Measurements from ENCODE around the gene JAZF1.

Gene JAZF1

GRCh38 chr7:28002638-28003037, 178.0 kb downstream of the JAZF1 start:
- H3K4me3 ChIP-seq (replicated peaks; ENCODE audit: insufficient read depth, low read length) = no peak overlapping the region
- no peaks in the 10 kb centered on the region for H3K27me3 ChIP-seq (ENCODE audit: insufficient read depth, poor library complexity, severe bottlenecking)
- no peak overlapping the region for H3K27ac ChIP-seq (replicated peaks)
- peak in 1 of 2 experiments; percentile 10 for DNase-seq (ENCODE audit: low read depth in 1 of 2, low spot score in 1 of 2)
- TF ChIP-seq CTCF (IDR thresholded peaks at IDR 0.05; ENCODE audit: insufficient read depth, low read length) (no peak), SPI1 (IDR thresholded peaks at IDR 0.05; ENCODE audit: borderline replicate concordance, low read depth) (no peak), REST (IDR thresholded peaks at IDR 0.05; ENCODE audit: insufficient replicate concordance, low read depth) (no peak), GABPA (IDR thresholded peaks at IDR 0.05; ENCODE audit: low read depth) (no peak), POLR2AphosphoS5 (IDR thresholded peaks at IDR 0.05; ENCODE audit: low read depth) (no peak)

DNA sequence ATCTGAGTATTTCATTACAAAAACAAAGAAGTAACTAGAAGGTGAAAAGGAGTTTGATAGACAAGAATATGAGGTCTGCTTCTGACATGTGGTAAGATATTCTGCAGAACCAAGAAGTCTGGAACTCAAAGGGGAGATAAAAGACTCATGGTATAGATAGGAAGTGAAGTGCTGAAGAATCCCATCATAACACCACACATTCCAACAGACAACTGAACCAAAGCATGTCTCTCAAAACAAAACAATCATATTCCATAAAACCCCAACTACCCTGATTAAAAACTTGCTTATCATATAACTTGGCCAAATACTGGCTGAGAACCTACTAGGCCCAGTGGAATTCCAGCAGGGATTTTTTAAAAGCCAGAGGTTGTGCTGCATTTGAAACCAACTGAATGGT, 178.7 kb downstream of the JAZF1 start:
- no peak overlapping the region for H3K27ac ChIP-seq (replicated peaks)
- H3K4me3 ChIP-seq (replicated peaks; ENCODE audit: insufficient read depth, low read length) = no peak overlapping the region
- no peak for DNase-seq (ENCODE audit: low read depth in 1 of 2, low spot score in 1 of 2)
- TF ChIP-seq GABPA (IDR thresholded peaks at IDR 0.05; ENCODE audit: low read depth) = no peak
- no peak for TF ChIP-seq REST (IDR thresholded peaks at IDR 0.05; ENCODE audit: insufficient replicate concordance, low read depth)
- TF ChIP-seq SPI1 (IDR thresholded peaks at IDR 0.05; ENCODE audit: borderline replicate concordance, low read depth) = no peak
- no peak for TF ChIP-seq POLR2AphosphoS5 (IDR thresholded peaks at IDR 0.05; ENCODE audit: low read depth)
- TF ChIP-seq CTCF (IDR thresholded peaks at IDR 0.05; ENCODE audit: insufficient read depth, low read length) = no peak
- H3K27me3 ChIP-seq (ENCODE audit: insufficient read depth, poor library complexity, severe bottlenecking) = no peaks in the 10 kb centered on the region

DNA sequence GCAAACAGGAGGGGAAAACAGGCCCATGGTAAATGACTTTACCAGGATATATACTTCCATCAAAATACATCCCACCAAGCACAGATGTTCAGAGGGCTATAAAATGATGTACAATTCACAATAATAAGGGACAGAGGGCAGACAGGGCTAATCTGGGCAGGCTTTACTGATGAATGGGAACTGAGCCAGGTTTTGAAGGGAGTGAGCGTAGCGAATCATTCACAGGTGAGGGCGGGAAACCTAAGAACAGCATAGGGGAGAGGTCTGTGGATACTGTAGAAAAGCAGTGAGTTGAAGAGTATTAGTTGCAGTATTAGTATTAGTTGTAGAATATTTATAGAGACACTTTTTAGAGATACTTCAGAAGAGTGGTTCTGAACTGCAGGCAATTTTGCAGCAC, 180.8 kb downstream of the JAZF1 start:
- DNase-seq (ENCODE audit: low read depth in 1 of 2, low spot score in 1 of 2) = no peak
- no peaks in the 10 kb centered on the region for H3K27me3 ChIP-seq (ENCODE audit: insufficient read depth, poor library complexity, severe bottlenecking)
- no peak overlapping the region for H3K4me3 ChIP-seq (replicated peaks; ENCODE audit: insufficient read depth, low read length)
- H3K27ac ChIP-seq (replicated peaks) = no peak overlapping the region
- no peak for TF ChIP-seq GABPA (IDR thresholded peaks at IDR 0.05; ENCODE audit: low read depth)
- no peak for TF ChIP-seq CTCF (IDR thresholded peaks at IDR 0.05; ENCODE audit: insufficient read depth, low read length)

- Histone ChIP-seq H3K27ac (replicated peaks) (no peak overlapping the region), H3K4me3 (replicated peaks; ENCODE audit: insufficient read depth, low read length) (no peak overlapping the region), H3K27me3 (ENCODE audit: insufficient read depth, poor library complexity, severe bottlenecking) (no peaks in the 10 kb centered on the region)
- TF ChIP-seq REST (IDR thresholded peaks at IDR 0.05; ENCODE audit: insufficient replicate concordance, low read depth) (no peak), CTCF (IDR thresholded peaks at IDR 0.05; ENCODE audit: insufficient read depth, low read length) (no peak), POLR2AphosphoS5 (IDR thresholded peaks at IDR 0.05; ENCODE audit: low read depth) (no peak), SPI1 (IDR thresholded peaks at IDR 0.05; ENCODE audit: borderline replicate concordance, low read depth) (no peak), GABPA (IDR thresholded peaks at IDR 0.05; ENCODE audit: low read depth) (no peak)
- DNase-seq (ENCODE audit: low read depth in 1 of 2, low spot score in 1 of 2) = no peak
Observed at GRCh38 chr7:27998382-27998781, 182.2 kb downstream of the JAZF1 start.

Data from HL-60 (cell line).